CD4-positive, alpha-beta memory T cell (primary cell): Measurements from ENCODE around the gene TUFT1. TPM values are rescaled to one million over a fixed set of nuclear protein-coding genes. Genes with fewer than 3 reads are reported as not detected.

Experiments
- CTCF ChIA-PET: fragments of 350-600 bp; sonication (Branson Sonifier 250); formaldehyde crosslinking; loops from one replicate; lab custom pipeline; 2021; ENCODE audit warnings: inconsistent platforms; ENCODE audit not compliant: partially characterized antibody; lab: Charles Lee
- POLR2A ChIA-PET: fragments of 350-600 bp; sonication (Branson Sonifier 250); formaldehyde crosslinking; loops from one replicate; lab custom pipeline; 2021; ENCODE audit not compliant: partially characterized antibody; lab: Charles Lee
- DNase-seq, 5 donors: peaks; one replicate each; pipeline versions ENCODE4 v3.0.0 to v3.0.0-alpha.2; 2020 to 2022; ENCODE audit warnings: mixed read lengths in 1 of 5
- H3K27ac ChIP-seq: one replicate; pipeline ENCODE4 v1.7.0; 2013; ENCODE audit warnings: low read depth, low read length
- H3K27me3 ChIP-seq: 2 replicates; pipeline ENCODE4 v1.7.0; 2013; ENCODE audit warnings: mild to moderate bottlenecking, low read length, moderate library complexity; ENCODE audit not compliant: insufficient read depth
- H3K36me3 ChIP-seq: 2 replicates; pipeline ENCODE4 v1.7.0; 2013; ENCODE audit warnings: mild to moderate bottlenecking, low read length, moderate library complexity; ENCODE audit not compliant: insufficient read depth
- H3K4me1 ChIP-seq: 2 replicates; pipeline ENCODE4 v1.7.0; 2013; ENCODE audit warnings: mild to moderate bottlenecking, low read length, moderate library complexity; ENCODE audit not compliant: insufficient read depth
- H3K4me3 ChIP-seq, 2 donors: one replicate each; pipeline ENCODE4 v1.7.0; 2013; ENCODE audit warnings: low read length in 2 of 2, mild to moderate bottlenecking in 1 of 2
- H3K9me3 ChIP-seq, 2 donors: one replicate each; pipeline ENCODE4 v1.7.0; 2013; ENCODE audit warnings: low read length in 2 of 2, control low read depth in 1 of 2; ENCODE audit not compliant: control insufficient read depth in 1 of 2
- H3K27ac Mint-ChIP-seq, 7 donors: one replicate each; pipeline ENCODE4 v1.8.0; 2020 to 2021; ENCODE audit warnings: mixed read lengths in 7 of 7, mild to moderate bottlenecking in 6 of 7, inconsistent platforms in 3 of 7, moderate library complexity in 3 of 7
- H3K27me3 Mint-ChIP-seq, 2 donors: one replicate each; pipeline ENCODE4 v1.8.0; 2020 to 2021; ENCODE audit warnings: mixed read lengths in 2 of 2
- H3K36me3 Mint-ChIP-seq, 2 donors: one replicate each; pipeline ENCODE4 v1.8.0; 2020 to 2021; ENCODE audit warnings: mixed read lengths in 2 of 2, inconsistent platforms in 1 of 2, mild to moderate bottlenecking in 1 of 2
- H3K4me1 Mint-ChIP-seq, 4 donors: one replicate each; pipeline ENCODE4 v1.8.0; 2020 to 2021; ENCODE audit warnings: mixed read lengths in 4 of 4, mild to moderate bottlenecking in 1 of 4
- H3K4me3 Mint-ChIP-seq, 8 donors: one replicate each; pipeline ENCODE4 v1.8.0; 2020 to 2021; ENCODE audit warnings: mixed read lengths in 8 of 8, mild to moderate bottlenecking in 7 of 8, moderate library complexity in 6 of 8, inconsistent platforms in 3 of 8
- H3K9me3 Mint-ChIP-seq, 8 donors: one replicate each; pipeline ENCODE4 v1.8.0; 2020 to 2021; ENCODE audit warnings: mixed read lengths in 8 of 8, mild to moderate bottlenecking in 5 of 8, inconsistent platforms in 3 of 8, moderate library complexity in 1 of 8
- intact Hi-C: fragments of 100-400 bp; cut with micrococcal nuclease; formaldehyde crosslinking; loops from one replicate; pipeline ENCODE4 v1.15.1; 2023
- polyA plus RNA-seq, 2 donors: library from polyadenylated mRNA; unstranded; fragments of 300-500 nt; fragmentation: Illumina TruSeq; gene quantifications; one replicate each; pipeline ENCODE4 v1.2.3, GENCODE V29; 2021
- total RNA-seq, 2 experiments: library from RNA; stranded (reverse); gene quantifications; one replicate each; pipeline ENCODE4 v1.2.3, GENCODE V29; 2021

TUFT1 gene
- total and polyA plus RNA-seq, 4 experiments from 2014 or later = 3.5 to 5.3 (median 4.7) TPM

GRCh38 chr1:151512801-151513625 lies 27.1 kb upstream of the TUFT1 start:
- H3K9me3 ChIP-seq = no peaks in the 10 kb centered on the region
- no peaks in the 10 kb centered on the region for H3K27me3 ChIP-seq
- Mint-ChIP-seq H3K9me3 (no peaks in the 10 kb centered on the region), H3K27ac (peak overlapping the region in 3 of 7 donors; percentile 37 to 87 (median 71)), H3K4me3 (peak overlapping the region in 7 of 8 donors; percentile 34 to 92 (median 54)), H3K36me3 (peaks cover 0 to 2% of the 10 kb centered on the region in 2 donors), H3K4me1 (peaks cover 12 to 39% (median 24%) of the 10 kb centered on the region in 4 donors), H3K27me3 (no peaks in the 10 kb centered on the region)
- no peak overlapping the region for H3K4me3 ChIP-seq
- DNase-seq = no peak
- H3K36me3 ChIP-seq = no peaks in the 10 kb centered on the region
- no peak overlapping the region for H3K27ac ChIP-seq
- H3K4me1 ChIP-seq = peaks cover 31% of the 10 kb centered on the region
- intact Hi-C loops = loop anchor here (5.0 kb wide), 1 partner anchor 41 kb away; no protein-coding TSS in a partner anchor
- ChIA-PET CTCF (no interaction called here), POLR2A (no interaction called here)

- H3K27me3 Mint-ChIP-seq = no peaks in the 10 kb centered on the region
- DNase-seq = no peak
- intact Hi-C loops = loop anchor here (5.0 kb wide), 1 partner anchor 41 kb away; no protein-coding TSS in a partner anchor
- CTCF ChIA-PET = no interaction called here
- H3K27me3 ChIP-seq = no peaks in the 10 kb centered on the region
- peak overlapping the region in 7 of 8 donors; percentile 7 to 76 (median 53) for H3K4me3 Mint-ChIP-seq
- H3K36me3 ChIP-seq = no peaks in the 10 kb centered on the region
- peaks cover 31% of the 10 kb centered on the region for H3K4me1 ChIP-seq
- POLR2A ChIA-PET = no interaction called here
- no peak overlapping the region for H3K4me3 ChIP-seq
- no peak overlapping the region for H3K27ac ChIP-seq
- H3K36me3 Mint-ChIP-seq = peaks cover 0 to 2% of the 10 kb centered on the region in 2 donors
- H3K4me1 Mint-ChIP-seq = peaks cover 12 to 39% (median 24%) of the 10 kb centered on the region in 4 donors
- H3K9me3 Mint-ChIP-seq = no peaks in the 10 kb centered on the region
- peak overlapping the region in 3 of 7 donors; percentile 3 to 87 (median 60) for H3K27ac Mint-ChIP-seq
- no peaks in the 10 kb centered on the region for H3K9me3 ChIP-seq
Observed at GRCh38 chr1:151513626-151514121, 26.4 kb upstream of the TUFT1 start.

GRCh38 chr1:151514366-151514765 lies 25.7 kb upstream of the TUFT1 start:
- H3K27me3 ChIP-seq = no peaks in the 10 kb centered on the region
- Mint-ChIP-seq H3K4me3 (peak overlapping the region in 2 of 8 donors; percentile 32 to 40), H3K36me3 (peaks cover 0 to 2% of the 10 kb centered on the region in 2 donors), H3K27ac (peak overlapping the region in 1 of 7 donors; percentile 3), H3K4me1 (peaks cover 12 to 39% (median 24%) of the 10 kb centered on the region in 4 donors), H3K27me3 (no peaks in the 10 kb centered on the region), H3K9me3 (no peaks in the 10 kb centered on the region)
- intact Hi-C loops = loop anchor here (5.0 kb wide), 1 partner anchor 42 kb away; no protein-coding TSS in a partner anchor
- no peaks in the 10 kb centered on the region for H3K36me3 ChIP-seq
- H3K27ac ChIP-seq = no peak overlapping the region
- H3K9me3 ChIP-seq = no peaks in the 10 kb centered on the region
- ChIA-PET POLR2A (no interaction called here), CTCF (no interaction called here)
- no peak overlapping the region for H3K4me3 ChIP-seq
- H3K4me1 ChIP-seq = peaks cover 31% of the 10 kb centered on the region
- no peak for DNase-seq

GRCh38 chr1:151515265-151515664 lies 24.8 kb upstream of the TUFT1 start:
- Histone ChIP-seq H3K4me1 (peaks cover 31% of the 10 kb centered on the region), H3K9me3 (no peaks in the 10 kb centered on the region), H3K4me3 (no peak overlapping the region), H3K36me3 (no peaks in the 10 kb centered on the region), H3K27ac (no peak overlapping the region), H3K27me3 (no peaks in the 10 kb centered on the region)
- no peak for DNase-seq
- intact Hi-C loops = no loop called here
- no peak overlapping the region for H3K4me3 Mint-ChIP-seq
- no peak overlapping the region for H3K27ac Mint-ChIP-seq
- H3K9me3 Mint-ChIP-seq = no peaks in the 10 kb centered on the region
- H3K4me1 Mint-ChIP-seq = peaks cover 12 to 37% (median 23%) of the 10 kb centered on the region in 4 donors
- no peaks in the 10 kb centered on the region for H3K27me3 Mint-ChIP-seq
- H3K36me3 Mint-ChIP-seq = peaks cover 0 to 2% of the 10 kb centered on the region in 2 donors
- POLR2A ChIA-PET = no interaction called here
- CTCF ChIA-PET = no interaction called here

- H3K4me3 ChIP-seq = no peak overlapping the region
- Mint-ChIP-seq H3K9me3 (no peaks in the 10 kb centered on the region), H3K27ac (no peak overlapping the region), H3K27me3 (no peaks in the 10 kb centered on the region), H3K4me3 (peak overlapping the region in 1 of 8 donors; percentile 7), H3K4me1 (peaks cover 10 to 30% (median 19%) of the 10 kb centered on the region in 4 donors), H3K36me3 (no peaks in the 10 kb centered on the region)
- ChIA-PET CTCF (no interaction called here), POLR2A (no interaction called here)
- H3K4me1 ChIP-seq = peaks cover 26% of the 10 kb centered on the region
- no peak overlapping the region for H3K27ac ChIP-seq
- no peaks in the 10 kb centered on the region for H3K27me3 ChIP-seq
- no peaks in the 10 kb centered on the region for H3K36me3 ChIP-seq
- no peak for DNase-seq
- H3K9me3 ChIP-seq = no peaks in the 10 kb centered on the region
- intact Hi-C loops = no loop called here
Observed at GRCh38 chr1:151516031-151516511, 24.0 kb upstream of the TUFT1 start.

GRCh38 chr1:151518431-151518830 lies 21.7 kb upstream of the TUFT1 start:
- Mint-ChIP-seq H3K4me3 (no peak overlapping the region), H3K9me3 (no peaks in the 10 kb centered on the region), H3K27ac (no peak overlapping the region), H3K4me1 (peaks cover 3 to 11% (median 7%) of the 10 kb centered on the region in 4 donors), H3K36me3 (no peaks in the 10 kb centered on the region), H3K27me3 (no peaks in the 10 kb centered on the region)
- intact Hi-C loops = no loop called here
- POLR2A ChIA-PET = no interaction called here
- Histone ChIP-seq H3K4me1 (peaks cover 6% of the 10 kb centered on the region), H3K27me3 (no peaks in the 10 kb centered on the region), H3K4me3 (no peak overlapping the region), H3K27ac (no peak overlapping the region), H3K9me3 (no peaks in the 10 kb centered on the region), H3K36me3 (no peaks in the 10 kb centered on the region)
- no peak for DNase-seq
- CTCF ChIA-PET = no interaction called here

- intact Hi-C loops = no loop called here
- peaks cover 0 to 6% (median 3%) of the 10 kb centered on the region in 4 donors for H3K4me1 Mint-ChIP-seq
- ChIA-PET CTCF (no interaction called here), POLR2A (no interaction called here)
- no peak for DNase-seq
- no peaks in the 10 kb centered on the region for H3K36me3 Mint-ChIP-seq
- no peaks in the 10 kb centered on the region for H3K9me3 Mint-ChIP-seq
- Histone ChIP-seq H3K4me3 (no peak overlapping the region), H3K36me3 (no peaks in the 10 kb centered on the region), H3K4me1 (peaks cover 1% of the 10 kb centered on the region), H3K27me3 (no peaks in the 10 kb centered on the region), H3K9me3 (no peaks in the 10 kb centered on the region), H3K27ac (no peak overlapping the region)
- H3K27ac Mint-ChIP-seq = no peak overlapping the region
- H3K4me3 Mint-ChIP-seq = no peak overlapping the region
- no peaks in the 10 kb centered on the region for H3K27me3 Mint-ChIP-seq
Observed at GRCh38 chr1:151518936-151519335, 21.2 kb upstream of the TUFT1 start.
